NK-92 (cell line): ENCODE data around the gene MEPCE.

Experiments used
- DNase-seq: peaks from one replicate; lab custom pipeline; 2025; ENCODE audit not compliant: unreplicated experiment; lab: John Stamatoyannopoulos, UW

MEPCE gene

DNA sequence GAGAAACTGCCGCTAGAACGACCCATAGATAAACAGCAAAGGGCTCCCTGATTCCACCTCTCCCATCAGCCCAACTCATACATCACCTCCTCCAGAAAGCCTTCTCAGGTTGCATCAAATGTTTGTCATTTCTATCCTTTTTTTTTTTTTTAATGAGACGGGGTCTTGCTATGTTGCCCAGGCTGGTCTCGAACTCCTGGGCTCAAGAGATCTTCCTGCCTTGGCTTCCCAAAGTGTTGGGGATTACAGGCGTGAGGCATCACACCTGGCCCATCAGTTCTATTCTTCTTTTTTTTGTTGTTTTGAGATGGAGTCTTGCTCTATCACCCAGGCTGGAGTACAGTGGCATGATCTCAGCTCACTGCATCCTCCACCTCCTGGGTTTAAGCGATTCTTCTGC is 27.4 kb downstream of the MEPCE start:
- no peak for DNase-seq

DNA sequence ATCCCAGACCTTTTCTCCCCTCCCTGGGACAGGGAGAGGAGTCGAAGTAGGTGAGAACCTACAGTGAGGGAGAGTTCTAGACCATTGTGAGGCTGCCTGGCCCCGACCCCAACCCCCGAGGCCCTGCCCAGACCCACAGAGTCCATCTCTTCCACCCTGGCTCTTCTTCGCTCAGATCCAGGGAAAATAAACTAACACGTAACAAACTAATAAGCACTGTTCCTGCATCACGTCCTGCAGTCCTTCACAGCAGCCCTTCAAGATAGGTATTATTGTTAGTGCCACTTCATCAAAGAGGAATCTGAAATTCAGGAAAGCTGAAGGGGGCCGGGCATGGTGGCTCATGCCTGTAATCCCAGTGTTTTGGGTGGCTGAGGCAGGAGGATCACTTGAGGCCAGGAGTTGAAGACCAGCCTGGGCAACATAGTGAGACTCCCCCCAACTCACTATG is 34.6 kb downstream of the MEPCE start, which contains the start of gene SPACDR:
TSS of gene SPACDR (minus strand) at position 51 of the 451 bp plus-strand sequence. CDS start 235 bp downstream, outside the sequence.
- no peak for DNase-seq

- DNase-seq, result no peak
These were observed 35.2 kb downstream of the MEPCE start for GRCh38 chr7:100464791-100465190.

DNA sequence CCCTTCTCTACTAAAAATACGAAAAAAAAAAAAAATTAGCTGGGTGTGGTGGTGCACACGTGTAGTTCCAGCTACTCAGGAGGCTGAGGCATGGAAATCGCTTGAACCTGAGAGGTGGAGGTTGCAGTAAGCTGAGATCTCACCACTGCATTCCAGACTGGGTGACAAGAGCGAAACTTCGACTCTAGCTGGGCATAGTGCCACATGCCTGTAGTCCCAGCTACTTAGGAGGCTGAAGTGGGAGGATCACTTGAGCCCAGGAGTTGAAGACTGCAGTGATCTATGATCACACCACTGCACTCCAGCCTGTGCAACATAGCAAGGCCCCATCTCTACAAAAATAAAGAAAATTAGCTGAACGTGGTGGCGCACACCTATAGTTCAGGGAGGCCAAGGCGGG is 35.7 kb downstream of the MEPCE start:
- no peak for DNase-seq

GRCh38 chr7:100465702-100466311 is 36.2 kb downstream of the MEPCE start:
- DNase-seq, result no peak

DNA sequence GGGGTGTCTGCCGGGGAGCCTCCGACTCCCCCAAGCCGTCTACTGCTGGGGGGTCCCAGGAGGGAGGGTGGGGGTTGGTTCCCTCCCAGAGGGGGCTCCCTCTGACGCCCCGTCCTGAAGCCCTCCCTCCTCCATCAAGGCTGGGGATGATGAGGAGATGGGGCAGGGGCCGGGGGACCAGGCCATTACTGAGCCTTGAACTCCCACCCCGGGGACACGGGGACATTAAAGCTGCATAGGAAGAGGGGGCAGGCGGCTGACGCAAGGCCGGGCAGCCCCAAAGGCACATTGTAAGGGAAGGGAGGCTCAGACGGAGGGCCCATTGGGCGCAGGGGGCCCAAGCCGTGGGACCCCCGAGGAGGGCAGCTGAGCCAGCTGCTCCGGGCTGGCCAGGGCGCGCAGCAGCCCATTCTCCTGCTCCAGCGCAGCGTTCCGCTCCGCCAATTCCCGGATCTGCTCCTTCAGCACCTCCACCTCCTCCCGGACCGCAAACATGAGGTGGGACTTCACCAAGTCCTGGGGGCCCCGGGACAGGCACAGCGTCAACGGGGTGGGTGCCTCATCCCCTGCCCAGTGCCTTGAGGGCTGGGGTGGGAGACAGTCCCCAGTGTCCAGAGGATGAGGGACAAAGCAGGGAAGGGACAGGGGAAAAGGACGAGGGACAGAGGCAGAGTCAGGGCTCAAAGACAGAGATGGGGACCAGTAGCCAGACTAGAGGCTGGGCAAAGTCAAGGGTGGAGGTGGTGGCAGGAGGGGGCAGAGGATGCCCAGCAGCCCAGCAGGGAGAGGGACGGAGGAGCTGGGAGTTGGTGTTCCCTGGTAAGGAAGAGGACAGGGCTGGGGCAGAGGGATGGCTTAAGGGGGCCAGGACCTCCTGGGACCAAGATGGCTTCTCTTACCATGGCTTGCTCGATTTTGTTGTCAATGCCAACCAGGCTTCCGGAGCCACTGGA is 37.3 kb downstream of the MEPCE start:
- no peak for DNase-seq

GRCh38 chr7:100467638-100468373 is 38.2 kb downstream of the MEPCE start:
- no peak for DNase-seq

GRCh38 chr7:100469227-100470044 is 39.8 kb downstream of the MEPCE start:
- no peak for DNase-seq

DNA sequence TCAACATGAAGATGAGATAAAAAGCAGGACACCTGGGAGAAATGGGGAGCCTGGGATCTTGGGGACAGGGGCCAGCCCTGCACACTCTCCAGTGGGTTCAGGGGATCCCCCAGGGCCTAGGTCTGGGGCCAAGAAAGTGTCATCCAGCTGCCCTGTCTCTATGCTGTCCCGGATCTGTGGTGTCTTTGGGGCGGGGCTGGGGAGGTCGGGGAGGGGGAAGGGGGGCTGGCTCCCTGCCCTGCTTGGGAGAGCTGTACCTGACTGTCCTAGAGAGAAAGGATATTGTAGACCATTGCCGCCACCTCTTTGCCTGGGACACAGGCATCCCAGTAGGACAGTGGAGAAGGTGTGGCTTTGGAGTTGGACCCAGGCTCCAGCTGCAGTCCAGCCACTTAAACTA is 41.4 kb downstream of the MEPCE start:
- DNase-seq, result no peak

DNA sequence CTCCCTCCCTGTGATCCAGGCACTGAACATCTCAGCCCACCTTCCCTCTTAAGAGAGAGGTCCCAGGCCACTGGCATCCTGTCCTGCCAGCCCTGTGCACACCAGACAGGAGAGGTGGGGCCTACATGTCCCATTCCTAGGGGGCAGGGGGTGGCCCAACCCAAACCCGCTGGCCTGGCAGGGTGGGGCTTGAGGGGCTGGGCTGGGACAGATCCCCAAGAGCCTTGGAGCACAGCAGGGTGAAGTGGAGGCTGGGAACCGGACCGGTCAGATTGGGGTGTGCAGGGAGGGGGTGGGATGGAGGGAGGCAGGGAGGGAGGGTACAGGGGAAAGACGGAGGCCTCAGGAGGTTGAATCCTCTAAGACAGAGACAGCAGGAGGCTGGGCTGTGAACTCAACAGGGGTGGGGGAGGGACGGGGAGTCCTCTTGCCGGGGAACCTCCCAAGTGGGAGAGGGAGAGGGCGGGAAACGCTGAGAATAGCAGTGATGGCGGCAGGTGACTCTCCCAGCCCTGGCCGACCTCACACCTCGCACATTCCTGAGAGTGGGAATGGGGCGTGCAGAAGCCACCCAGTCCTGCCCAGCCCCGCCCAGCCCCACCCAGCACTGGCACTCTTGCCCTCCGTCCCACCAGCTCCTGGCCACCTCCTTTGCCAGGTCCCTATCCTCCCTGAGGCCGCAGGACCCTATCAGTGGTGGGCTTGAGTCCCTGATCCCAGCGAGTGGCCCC is 42.7 kb downstream of the MEPCE start:
- no peak for DNase-seq

DNA sequence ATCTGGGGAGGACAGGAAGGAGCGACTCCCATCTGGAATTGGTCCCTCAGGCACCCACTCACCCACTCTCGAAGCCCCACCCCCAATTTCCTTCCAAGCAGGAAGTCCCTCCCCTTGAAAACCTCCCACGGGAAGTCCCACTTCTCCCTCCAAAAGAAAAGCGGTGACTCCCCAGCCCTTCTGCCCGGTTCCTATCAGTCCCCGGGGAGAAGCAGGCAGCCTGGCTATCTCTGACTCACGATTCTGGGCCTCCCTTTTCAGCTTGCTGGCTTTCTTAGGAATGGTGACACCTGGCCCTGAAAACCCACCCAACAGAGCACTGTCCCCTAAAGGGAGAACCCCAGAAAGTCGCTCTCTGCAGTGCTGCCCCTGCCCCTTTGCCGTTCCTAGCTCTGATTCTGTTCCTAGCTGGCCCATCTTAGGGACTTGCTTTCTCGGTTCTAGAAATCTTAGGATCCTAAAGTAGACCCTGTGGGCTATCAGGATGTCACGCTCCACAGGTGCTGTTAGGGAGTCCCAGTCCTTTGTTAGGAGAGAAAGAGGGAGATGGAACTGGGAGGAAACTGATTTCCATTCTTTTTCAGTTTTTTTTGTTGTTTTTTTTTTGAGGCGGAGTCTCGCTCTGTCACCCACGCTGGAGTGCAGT is 43.3 kb downstream of the MEPCE start:
- no peak for DNase-seq

DNA sequence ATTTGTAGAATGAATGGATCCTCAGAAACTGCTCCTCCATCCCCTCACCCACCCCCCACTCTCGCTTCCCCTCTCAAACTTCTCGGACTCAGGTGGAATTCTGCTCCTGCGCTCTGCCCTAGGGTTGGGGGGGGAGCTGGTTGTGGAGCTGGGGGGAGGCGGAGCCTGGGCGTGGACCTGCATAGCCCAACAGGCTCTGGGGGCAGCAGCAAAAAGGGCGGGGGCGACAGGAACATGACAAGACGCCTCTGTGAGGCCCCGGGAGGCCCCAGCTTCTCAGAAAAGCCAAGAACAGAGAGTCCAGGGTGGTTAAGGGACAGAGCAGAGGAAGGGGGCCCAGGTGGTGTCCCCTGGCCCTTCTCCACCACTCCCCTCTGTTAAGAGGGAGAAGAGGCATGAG is 45.9 kb downstream of the MEPCE start:
- DNase-seq, result no peak

DNA sequence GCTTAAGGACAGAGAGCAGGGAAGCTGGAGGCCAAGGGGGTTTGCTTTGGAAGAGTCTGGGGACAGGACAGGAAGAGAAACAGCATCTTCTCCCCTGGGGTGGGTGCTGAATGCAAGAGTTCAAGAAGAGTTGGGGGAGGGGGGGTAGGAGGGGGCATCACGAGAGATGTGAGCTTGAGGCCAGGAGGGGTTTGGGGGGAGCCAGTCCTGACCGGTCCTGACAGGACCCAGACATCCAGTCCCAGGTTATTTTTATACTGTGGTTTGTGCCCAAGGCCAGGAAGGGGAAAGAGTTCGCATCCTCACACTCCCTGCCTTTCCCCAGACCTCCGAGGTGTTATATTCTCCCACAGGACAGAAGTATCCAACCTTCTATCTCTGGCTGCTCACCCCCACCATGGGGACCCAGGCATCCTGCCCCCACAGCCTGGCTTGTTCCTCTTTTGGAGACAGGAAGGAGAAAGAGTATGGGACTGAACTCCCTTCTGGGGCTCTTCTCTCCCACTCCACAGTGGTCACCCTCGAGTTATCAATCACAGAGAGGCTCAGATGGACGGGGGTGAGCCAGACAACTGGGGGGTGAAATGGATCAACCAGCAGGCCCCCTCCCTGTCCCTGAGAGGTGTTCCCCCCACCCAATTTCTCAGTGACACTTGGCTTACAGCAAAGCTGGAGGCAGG is 46.6 kb downstream of the MEPCE start:
- DNase-seq, result no peak

- DNase-seq, result no peak
These were observed 47.6 kb downstream of the MEPCE start for GRCh38 chr7:100476903-100477870.

- DNase-seq, result no peak
These were observed 48.2 kb downstream of the MEPCE start for GRCh38 chr7:100477871-100478267.

- peak; percentile 84 for DNase-seq
These were observed 49.5 kb downstream of the MEPCE start, which contains the start of gene TSC22D4 for GRCh38 chr7:100478958-100479660. Gene TSC22D4 (minus strand): TSS chr7:100479214. CDS start chr7:100478038, 1,176 bp downstream.

DNA sequence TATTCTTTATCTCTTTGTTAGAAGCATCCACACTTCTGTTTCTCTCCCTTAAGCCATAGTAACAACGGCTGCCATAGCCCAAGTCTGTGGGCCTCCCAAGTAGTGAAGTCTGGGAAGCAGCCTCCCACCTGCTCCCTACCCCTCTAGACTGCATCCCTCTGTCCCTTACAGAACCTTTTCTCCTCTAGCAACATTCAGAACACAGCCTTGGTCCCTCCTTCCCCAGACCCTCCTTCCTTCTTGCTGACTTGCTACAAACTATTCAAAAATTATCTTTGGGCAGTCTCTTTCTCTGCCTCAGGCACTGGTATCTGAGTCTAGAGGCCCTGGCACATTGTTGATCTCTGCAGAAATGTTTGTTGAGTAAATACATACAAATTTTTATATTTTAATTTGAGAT is 51.8 kb downstream of the MEPCE start:
- no peak for DNase-seq
